Parathyroid adenoma (tissue), 2 donors: ENCODE measurements around the gene PTTG1IP.

Experiments
- H2AFZ ChIP-seq: fragments of 300-600 bp; sonication (generic); one replicate; pipeline ENCODE4 v1.7.0; 2017; ENCODE audit warnings: antibody characterized with exemption, mild to moderate bottlenecking
- H3K27ac ChIP-seq: fragments of 300-600 bp; sonication (generic); one replicate; pipeline ENCODE4 v1.7.0; 2017
- H3K27me3 ChIP-seq: fragments of 300-600 bp; sonication (generic); one replicate; pipeline ENCODE4 v1.7.0; 2017; ENCODE audit warnings: low read length; ENCODE audit not compliant: control insufficient read depth, insufficient read depth
- H3K36me3 ChIP-seq: fragments of 300-600 bp; sonication (generic); one replicate; pipeline ENCODE4 v1.7.0; 2017; ENCODE audit warnings: low read length; ENCODE audit not compliant: control insufficient read depth, insufficient read depth
- H3K4me1 ChIP-seq: fragments of 300-600 bp; sonication (generic); one replicate; pipeline ENCODE4 v1.7.0; 2017; ENCODE audit warnings: control low read depth
- H3K4me2 ChIP-seq: fragments of 300-600 bp; sonication (generic); one replicate; pipeline ENCODE4 v1.7.0; 2017; ENCODE audit warnings: low read length
- H3K4me3 ChIP-seq: fragments of 300-600 bp; sonication (generic); one replicate; pipeline ENCODE4 v1.7.0; 2017; ENCODE audit warnings: low read depth, low read length
- H3K79me2 ChIP-seq: fragments of 300-600 bp; sonication (generic); one replicate; pipeline ENCODE4 v1.7.0; 2017; ENCODE audit warnings: control low read depth
- H3K9ac ChIP-seq: fragments of 300-600 bp; sonication (generic); one replicate; pipeline ENCODE4 v1.7.0; 2017; ENCODE audit warnings: mild to moderate bottlenecking
- H3K9me3 ChIP-seq: fragments of 300-600 bp; sonication (generic); one replicate; pipeline ENCODE4 v1.7.0; 2017; ENCODE audit warnings: low read length; ENCODE audit not compliant: control insufficient read depth
- TF ChIP-seq, protein P1 (sequence below): fragments of 300-600 bp; sonication (generic); IDR thresholded peaks from one replicate; pipeline ENCODE4 v1.7.0; 2017; ENCODE audit warnings: antibody characterized with exemption, mild to moderate bottlenecking
- donor health status: primary hyperparathyroidism.

The PTTG1IP gene

DNA sequence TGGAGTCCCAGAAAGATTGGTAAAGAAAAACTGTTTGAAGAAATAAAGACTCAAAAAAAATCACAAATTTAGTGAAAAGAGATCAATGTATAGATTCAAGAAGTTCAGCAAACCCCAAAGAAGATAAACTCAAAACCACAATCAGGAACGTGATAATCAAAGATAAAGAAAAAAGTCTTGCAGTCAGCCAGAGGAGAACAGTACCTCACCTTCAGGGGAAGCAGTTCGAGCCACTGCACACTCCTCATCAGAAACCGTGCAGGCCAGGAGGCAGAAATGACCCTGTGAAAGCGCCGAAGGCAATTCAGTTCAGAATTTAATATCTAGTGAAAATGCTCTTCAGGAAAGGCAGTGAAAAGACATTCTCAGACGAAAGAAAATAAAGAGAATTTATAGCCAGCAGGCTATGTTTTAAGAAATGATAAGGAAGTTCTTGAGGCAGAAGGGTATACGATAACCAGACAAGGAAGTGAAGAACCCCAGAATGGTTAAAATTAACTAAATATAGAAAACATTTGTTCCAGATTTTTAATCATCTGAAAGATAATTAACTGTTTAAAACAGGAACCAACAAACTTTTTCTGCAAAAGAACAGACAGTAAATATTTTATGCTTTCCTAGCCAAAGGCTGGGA lies 42.1 kb downstream of the PTTG1IP start:
- H3K36me3 ChIP-seq: no peaks in the 10 kb centered on the region
- TF ChIP-seq, protein P1, sequence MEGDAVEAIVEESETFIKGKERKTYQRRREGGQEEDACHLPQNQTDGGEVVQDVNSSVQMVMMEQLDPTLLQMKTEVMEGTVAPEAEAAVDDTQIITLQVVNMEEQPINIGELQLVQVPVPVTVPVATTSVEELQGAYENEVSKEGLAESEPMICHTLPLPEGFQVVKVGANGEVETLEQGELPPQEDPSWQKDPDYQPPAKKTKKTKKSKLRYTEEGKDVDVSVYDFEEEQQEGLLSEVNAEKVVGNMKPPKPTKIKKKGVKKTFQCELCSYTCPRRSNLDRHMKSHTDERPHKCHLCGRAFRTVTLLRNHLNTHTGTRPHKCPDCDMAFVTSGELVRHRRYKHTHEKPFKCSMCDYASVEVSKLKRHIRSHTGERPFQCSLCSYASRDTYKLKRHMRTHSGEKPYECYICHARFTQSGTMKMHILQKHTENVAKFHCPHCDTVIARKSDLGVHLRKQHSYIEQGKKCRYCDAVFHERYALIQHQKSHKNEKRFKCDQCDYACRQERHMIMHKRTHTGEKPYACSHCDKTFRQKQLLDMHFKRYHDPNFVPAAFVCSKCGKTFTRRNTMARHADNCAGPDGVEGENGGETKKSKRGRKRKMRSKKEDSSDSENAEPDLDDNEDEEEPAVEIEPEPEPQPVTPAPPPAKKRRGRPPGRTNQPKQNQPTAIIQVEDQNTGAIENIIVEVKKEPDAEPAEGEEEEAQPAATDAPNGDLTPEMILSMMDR: no peak
- no peak overlapping the region for H3K4me2 ChIP-seq

GRCh38 chr21:44829507-44830092 lies 43.9 kb downstream of the PTTG1IP start:
- H3K9me3 ChIP-seq: no peaks in the 10 kb centered on the region

More for the DNA sequence above, 42.1 kb downstream of the PTTG1IP start:
- Histone ChIP-seq H3K79me2 (no peaks in the 10 kb centered on the region), H2AFZ (no peak overlapping the region), H3K27me3 (no peaks in the 10 kb centered on the region), H3K27ac (no peak overlapping the region), H3K9ac (no peak overlapping the region), H3K4me3 (no peak overlapping the region), H3K9me3 (no peaks in the 10 kb centered on the region), H3K4me1 (no peaks in the 10 kb centered on the region)

GRCh38 chr21:44828362-44829056 lies 45.0 kb downstream of the PTTG1IP start:
- H3K4me1 ChIP-seq: no peaks in the 10 kb centered on the region
- H2AFZ ChIP-seq: no peak overlapping the region
- no peak overlapping the region for H3K27ac ChIP-seq
- no peak overlapping the region for H3K4me3 ChIP-seq
- H3K4me2 ChIP-seq: no peak overlapping the region
- no peaks in the 10 kb centered on the region for H3K36me3 ChIP-seq
- TF ChIP-seq, protein P1: no peak
- H3K9ac ChIP-seq: no peak overlapping the region
- no peaks in the 10 kb centered on the region for H3K79me2 ChIP-seq
- H3K9me3 ChIP-seq: no peaks in the 10 kb centered on the region
- H3K27me3 ChIP-seq: no peaks in the 10 kb centered on the region

More at GRCh38 chr21:44829507-44830092, 43.9 kb downstream of the PTTG1IP start:
- TF ChIP-seq, protein P1: no peak
- no peak overlapping the region for H3K27ac ChIP-seq
- no peak overlapping the region for H2AFZ ChIP-seq
- no peak overlapping the region for H3K9ac ChIP-seq
- H3K4me2 ChIP-seq: no peak overlapping the region
- no peak overlapping the region for H3K4me3 ChIP-seq
- H3K4me1 ChIP-seq: no peaks in the 10 kb centered on the region
- H3K27me3 ChIP-seq: no peaks in the 10 kb centered on the region
- H3K36me3 ChIP-seq: no peaks in the 10 kb centered on the region
- no peaks in the 10 kb centered on the region for H3K79me2 ChIP-seq

GRCh38 chr21:44823179-44823660 lies 50.3 kb downstream of the PTTG1IP start:
- no peak overlapping the region for H3K27ac ChIP-seq
- H3K79me2 ChIP-seq: no peaks in the 10 kb centered on the region
- H3K9ac ChIP-seq: no peak overlapping the region
- no peaks in the 10 kb centered on the region for H3K27me3 ChIP-seq
- H3K4me1 ChIP-seq: no peaks in the 10 kb centered on the region
- H3K9me3 ChIP-seq: no peaks in the 10 kb centered on the region
- H3K4me2 ChIP-seq: no peak overlapping the region
- H2AFZ ChIP-seq: no peak overlapping the region
- H3K4me3 ChIP-seq: no peak overlapping the region
- H3K36me3 ChIP-seq: no peaks in the 10 kb centered on the region
- TF ChIP-seq, protein P1: no peak
